ENCODE data around the gene RETREG2. TPM values are rescaled to one million over a fixed set of nuclear protein-coding genes. Genes with fewer than 3 reads are reported as not detected.

RETREG2 gene
- total and polyA plus RNA-seq, 2 of the 8 experiments (the other 6 are each of a cell fraction or from before 2014, with no cell fraction given), result 51.3 to 67.4 TPM

DNA sequence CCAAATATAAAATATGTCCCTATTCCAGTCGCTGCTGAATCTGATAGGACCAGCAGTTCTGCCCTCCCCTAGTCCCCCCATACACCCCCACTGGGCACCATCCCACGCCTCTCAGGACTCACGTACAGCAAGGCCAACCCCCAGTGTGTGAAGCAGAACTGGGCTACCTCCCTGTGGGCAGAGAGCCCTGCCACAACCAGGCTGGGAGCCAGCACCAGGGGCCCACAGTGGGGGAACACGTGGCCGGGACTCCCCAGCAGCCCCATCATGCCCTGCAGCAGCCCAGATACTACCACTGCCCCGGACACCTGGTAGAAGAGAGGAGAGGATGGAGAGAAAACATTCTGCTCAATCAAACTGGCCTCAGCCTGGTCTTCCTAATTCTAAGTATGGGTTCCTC is 9.5 kb upstream of the RETREG2 start:
- H4K20me1 ChIP-seq (replicated peaks in 1 of 2; ENCODE audit: control insufficient read depth in 1 of 2, insufficient read depth in 2 of 2, low read length in 2 of 2), result peaks cover 0 to 4% of the 10 kb centered on the region in 2 experiments
- no peak overlapping the region for H2BK15ac ChIP-seq (ENCODE audit: low read length)
- no peak overlapping the region for H3K4me3 ChIP-seq (ENCODE audit: extremely low read depth in 1 of 4, insufficient read depth in 2 of 4, low read depth in 3 of 4, low read length in 4 of 4)
- H2BK120ac ChIP-seq (replicated peaks; ENCODE audit: low read depth, low read length), result no peak overlapping the region
- H3K79me1 ChIP-seq (ENCODE audit: low read depth, low read length), result no peaks in the 10 kb centered on the region; the same call in 1 of the 2 replicates
- H3K23ac ChIP-seq (ENCODE audit: insufficient read length), result no peak overlapping the region
- H3K56ac ChIP-seq (replicated peaks; ENCODE audit: insufficient read length, low read depth, low read length), result no peak overlapping the region
- no peak overlapping the region for H3K18ac ChIP-seq (ENCODE audit: extremely low read depth, low read length)
- no peaks in the 10 kb centered on the region for H3K23me2 ChIP-seq (ENCODE audit: low read depth, low read length)
- no peak overlapping the region for H3K14ac ChIP-seq (ENCODE audit: insufficient read length)
- no peak overlapping the region for H2AK5ac ChIP-seq (ENCODE audit: low read depth, low read length)
- H4K8ac ChIP-seq (ENCODE audit: extremely low read depth, insufficient read depth, low read length), result peak overlapping the region; percentile 46; the same call in 1 of the 2 replicates
- no peak overlapping the region for H2AFZ ChIP-seq (ENCODE audit: low read length)
- H3K27me3 ChIP-seq (replicated peaks in 1 of 4; ENCODE audit: control insufficient read depth in 3 of 4, extremely low read depth in 1 of 4, insufficient read depth in 3 of 4, low read length in 3 of 4), result no peaks in the 10 kb centered on the region; a peak in 1 of 7 replicates
- FAIRE-seq (no peak), DNase-seq (ENCODE audit: low read depth in 1 of 2, low spot score in 2 of 2) (no peak)
- no peak overlapping the region for H3K4me2 ChIP-seq (ENCODE audit: insufficient read depth in 1 of 2, low read depth in 2 of 2, low read length in 2 of 2)
- no peaks in the 10 kb centered on the region for H3K9me3 ChIP-seq (ENCODE audit: insufficient read depth in 2 of 2, low read depth in 1 of 2, low read length in 1 of 2)
- H2BK5ac ChIP-seq (ENCODE audit: low read depth, low read length), result no peak overlapping the region
- ChIA-PET CTCF (ENCODE audit: partially characterized antibody) (interaction anchor here (0.8 to 1.8 kb wide), 3 partner anchors 9 to 131 kb away, joined by 3 to 4 read pairs (median 4); no protein-coding TSS in a partner anchor), POLR2A (ENCODE audit: partially characterized antibody) (no interaction called here)
- H3K79me2 ChIP-seq (ENCODE audit: control insufficient read depth in 1 of 2, insufficient read depth in 2 of 2, low read length in 2 of 2), result no peaks in the 10 kb centered on the region
- H3K4ac ChIP-seq (replicated peaks; ENCODE audit: insufficient read length, low read depth, low read length), result no peak overlapping the region
- no peak overlapping the region for H3K9ac ChIP-seq (replicated peaks in 1 of 4; ENCODE audit: extremely low read depth in 1 of 4, low read depth in 3 of 4, low read length in 3 of 4)
- H4K91ac ChIP-seq (replicated peaks; ENCODE audit: insufficient read length, low read length), result no peak overlapping the region
- no peaks in the 10 kb centered on the region for H3K4me1 ChIP-seq (replicated peaks in 1 of 4; ENCODE audit: control insufficient read depth in 3 of 4, insufficient read depth in 4 of 4, low read length in 3 of 4)
- no peak overlapping the region for H3K27ac ChIP-seq (ENCODE audit: low read depth, low read length)
- H2BK12ac ChIP-seq (ENCODE audit: low read depth, low read length), result no peak overlapping the region
- peaks cover 0 to 2% (median 0%) of the 10 kb centered on the region in 4 experiments; a peak in 2 of 8 replicates for H3K36me3 ChIP-seq (ENCODE audit: control insufficient read depth in 2 of 4, insufficient read depth in 4 of 4, low read length in 3 of 4)
- no peak overlapping the region for H2BK20ac ChIP-seq (ENCODE audit: low read length)
- no peak overlapping the region for H4K5ac ChIP-seq (ENCODE audit: insufficient read length, low read depth, low read length)
- WGBS, 2 experiments (ENCODE audit: extremely low coverage in 1 of 2, insufficient coverage in 1 of 2, insufficient read length in 1 of 2, insufficient replicate concordance in 2 of 2, low coverage in 1 of 2, low lambda C conversion rate in 2 of 2, missing lambda C conversion rate in 1 of 2), result 86% methylated on average over 6 of the region's 6 CpGs; no CpG with 5 or more reads in 1 of the 2 experiments
- TF ChIP-seq CTBP2 (IDR thresholded peaks at IDR 0.05; ENCODE audit: borderline replicate concordance, insufficient read depth, insufficient read length, low read length) (no peak), SIX5 (IDR thresholded peaks at IDR 0.05; ENCODE audit: low read depth, low read length) (no peak), CBX8 (IDR thresholded peaks at IDR 0.05; ENCODE audit: borderline replicate concordance, low read depth, low read length) (no peak), RFX5 (IDR thresholded peaks at IDR 0.05; ENCODE audit: borderline replicate concordance, low read depth, low read length) (no peak), SIN3A (conservative IDR thresholded peaks at IDR 0.05 in 1 of 2, IDR thresholded peaks at IDR 0.05 in 1 of 2; ENCODE audit: low read depth in 1 of 2, low read length in 2 of 2) (no peak), SUZ12 (IDR thresholded peaks at IDR 0.05; ENCODE audit: low read length) (no peak), EGR1 (IDR thresholded peaks at IDR 0.05; ENCODE audit: borderline replicate concordance, low read depth, low read length) (no peak), CHD2 (IDR thresholded peaks at IDR 0.05; ENCODE audit: low read length) (no peak), SP4 (IDR thresholded peaks at IDR 0.05; ENCODE audit: low read length) (no peak)
- TF ChIP-seq, protein P1, sequence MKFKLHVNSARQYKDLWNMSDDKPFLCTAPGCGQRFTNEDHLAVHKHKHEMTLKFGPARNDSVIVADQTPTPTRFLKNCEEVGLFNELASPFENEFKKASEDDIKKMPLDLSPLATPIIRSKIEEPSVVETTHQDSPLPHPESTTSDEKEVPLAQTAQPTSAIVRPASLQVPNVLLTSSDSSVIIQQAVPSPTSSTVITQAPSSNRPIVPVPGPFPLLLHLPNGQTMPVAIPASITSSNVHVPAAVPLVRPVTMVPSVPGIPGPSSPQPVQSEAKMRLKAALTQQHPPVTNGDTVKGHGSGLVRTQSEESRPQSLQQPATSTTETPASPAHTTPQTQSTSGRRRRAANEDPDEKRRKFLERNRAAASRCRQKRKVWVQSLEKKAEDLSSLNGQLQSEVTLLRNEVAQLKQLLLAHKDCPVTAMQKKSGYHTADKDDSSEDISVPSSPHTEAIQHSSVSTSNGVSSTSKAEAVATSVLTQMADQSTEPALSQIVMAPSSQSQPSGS (IDR thresholded peaks at IDR 0.05; ENCODE audit: low read length), result no peak

Measured in H1 (cell line).